Glomerular visceral epithelial cell (primary cell): ENCODE data around the gene SNAP47.

Source experiments
- DNase-seq: peaks from one replicate; pipeline ENCODE4 v3.0.0-alpha.2; 2016; ENCODE audit errors: extremely low spot score

The SNAP47 gene

GRCh38 chr1:227732586-227733308 is 2.5 kb upstream of the SNAP47 start:
- DNase-seq, result no peak

- DNase-seq, result no peak
These were observed 1.9 kb upstream of the SNAP47 start for GRCh38 chr1:227733309-227733705.

- no peak for DNase-seq
These were observed 1.3 kb upstream of the SNAP47 start for GRCh38 chr1:227733751-227734545.

GRCh38 chr1:227734546-227734855 is 734 bp upstream of the SNAP47 start:
- no peak for DNase-seq

- no peak for DNase-seq
These were observed 477 bp downstream of the SNAP47 start for GRCh38 chr1:227735539-227736285.

GRCh38 chr1:227736814-227737432 is 1.7 kb downstream of the SNAP47 start:
- DNase-seq, result no peak

- no peak for DNase-seq
These were observed 3.6 kb downstream of the SNAP47 start for GRCh38 chr1:227738820-227739219.

GRCh38 chr1:227739636-227740035 is 4.4 kb downstream of the SNAP47 start:
- no peak for DNase-seq

GRCh38 chr1:227740401-227740960 is 5.2 kb downstream of the SNAP47 start:
- no peak for DNase-seq

- DNase-seq, result no peak
These were observed 6.1 kb downstream of the SNAP47 start for GRCh38 chr1:227741166-227741870.

- DNase-seq, result no peak
These were observed 7.8 kb downstream of the SNAP47 start for GRCh38 chr1:227742738-227743715.

GRCh38 chr1:227744668-227745067 is 9.4 kb downstream of the SNAP47 start:
- DNase-seq, result no peak

GRCh38 chr1:227745568-227746265 is 10.5 kb downstream of the SNAP47 start:
- DNase-seq, result no peak

GRCh38 chr1:227746676-227747075 is 11.4 kb downstream of the SNAP47 start:
- DNase-seq, result no peak

- no peak for DNase-seq
These were observed 12.1 kb downstream of the SNAP47 start for GRCh38 chr1:227747382-227747781.

GRCh38 chr1:227747948-227748495 is 12.8 kb downstream of the SNAP47 start:
- DNase-seq, result no peak

GRCh38 chr1:227748496-227749182 is 13.4 kb downstream of the SNAP47 start:
- DNase-seq, result no peak

GRCh38 chr1:227749225-227749624 is 14.0 kb downstream of the SNAP47 start:
- DNase-seq, result no peak
